Breast epithelium (tissue), 4 donors: ENCODE measurements around the gene CLNK. TPM values are rescaled to one million over a fixed set of nuclear protein-coding genes. Genes with fewer than 3 reads are reported as not detected.

ENCODE experiments used
- DNase-seq, 2 donors: peaks; one replicate each; pipeline ENCODE4 v3.0.0-alpha.2; 2019; ENCODE audit warnings: low spot score in 2 of 2
- H3K27ac ChIP-seq, 2 donors: fragments of 200-600 bp; sonication (generic) in 1 of 2; one replicate each; pipeline ENCODE4 v1.5.1; 2016 to 2019; ENCODE audit warnings: mild to moderate bottlenecking in 1 of 2
- H3K27me3 ChIP-seq, 2 donors: fragments of 200-600 bp; sonication (generic) in 1 of 2; one replicate each; pipeline versions ENCODE4 v1.5.1 to v1.6.0; 2017 to 2019; ENCODE audit warnings: control low read depth in 1 of 2, mild to moderate bottlenecking in 1 of 2
- H3K36me3 ChIP-seq: fragments of 200-600 bp; one replicate; pipeline ENCODE4 v1.5.1; 2019
- H3K4me1 ChIP-seq, 2 donors: fragments of 200-600 bp; sonication (generic); one replicate each; pipeline ENCODE4 v1.5.1; 2016 to 2019; ENCODE audit warnings: control low read depth in 1 of 2
- H3K4me3 ChIP-seq, 3 donors: fragments of 200-600 bp; sonication (generic); 1 replicate in 2 of 3; 2 replicates in 1 of 3; pipeline ENCODE4 v1.5.1; 2016 to 2019; ENCODE audit warnings: mild to moderate bottlenecking in 3 of 3, moderate library complexity in 2 of 3
- H3K9me3 ChIP-seq, 2 donors: fragments of 200-600 bp; sonication (generic) in 1 of 2; one replicate each; pipeline ENCODE4 v1.5.1; 2016 to 2019; ENCODE audit warnings: control low read depth in 1 of 2
- POLR2A ChIP-seq: fragments of 450-650 bp; IDR thresholded peaks from one replicate; pipeline ENCODE4 v1.6.1; 2016; ENCODE audit warnings: antibody characterized with exemption, mild to moderate bottlenecking, moderate library complexity
- POLR2AphosphoS5 ChIP-seq, 3 donors: sonication (generic); formaldehyde crosslinking; IDR thresholded peaks; one replicate each; pipeline ENCODE4 v1.6.1; 2017; ENCODE audit warnings: antibody characterized with exemption in 3 of 3
- intact Hi-C: fragments of 100-400 bp; cut with DNase I; formaldehyde crosslinking; loops from one replicate; pipeline ENCODE4 v1.15.1; 2023; ENCODE audit warnings: low total_unique reads
- total RNA-seq, 3 donors: library from RNA; depleted of rRNA; stranded (reverse); fragments of >200 nt; gene quantifications; one replicate each; pipeline ENCODE4 v1.1.0, GENCODE V29; 2016
- TF ChIP-seq, protein P1 (sequence below), 3 donors: fragments of 450-650 bp; IDR thresholded peaks; one replicate each; pipeline ENCODE4 v1.5.1; 2016 to 2017; ENCODE audit warnings: antibody characterized with exemption in 3 of 3, mild to moderate bottlenecking in 3 of 3, moderate library complexity in 3 of 3

The CLNK gene
- total RNA-seq, 3 donors from 2014 or later = under 0.01 TPM; not detected in 2

DNA sequence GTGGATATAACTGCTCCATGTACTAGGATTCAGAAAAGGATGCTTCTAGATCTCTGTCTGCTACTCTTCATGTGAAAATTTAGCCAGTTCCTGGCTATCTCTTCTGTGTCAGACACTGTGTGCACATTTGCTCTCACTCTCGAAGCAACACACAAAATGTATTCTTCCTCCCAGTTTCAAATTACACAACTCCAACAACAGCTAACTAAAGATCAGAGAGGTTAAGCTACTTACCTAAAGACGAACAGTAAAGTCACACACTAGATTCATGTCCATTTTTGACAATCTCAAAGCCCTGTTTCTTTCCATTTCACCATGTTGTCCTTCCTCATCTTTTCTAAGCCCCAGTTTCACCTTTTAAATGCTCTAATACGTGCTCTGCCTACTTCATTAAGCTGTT is 2.2 kb downstream of the CLNK start:
- no peaks in the 10 kb centered on the region for H3K27me3 ChIP-seq
- intact Hi-C loops = no loop called here
- no peaks in the 10 kb centered on the region for H3K4me1 ChIP-seq
- no peak overlapping the region for H3K27ac ChIP-seq
- H3K4me3 ChIP-seq = no peak overlapping the region
- no peaks in the 10 kb centered on the region for H3K9me3 ChIP-seq
- DNase-seq = no peak
- TF ChIP-seq POLR2AphosphoS5 (IDR thresholded peaks at IDR 0.05) (no peak), POLR2A (no peak)
- TF ChIP-seq, protein P1, sequence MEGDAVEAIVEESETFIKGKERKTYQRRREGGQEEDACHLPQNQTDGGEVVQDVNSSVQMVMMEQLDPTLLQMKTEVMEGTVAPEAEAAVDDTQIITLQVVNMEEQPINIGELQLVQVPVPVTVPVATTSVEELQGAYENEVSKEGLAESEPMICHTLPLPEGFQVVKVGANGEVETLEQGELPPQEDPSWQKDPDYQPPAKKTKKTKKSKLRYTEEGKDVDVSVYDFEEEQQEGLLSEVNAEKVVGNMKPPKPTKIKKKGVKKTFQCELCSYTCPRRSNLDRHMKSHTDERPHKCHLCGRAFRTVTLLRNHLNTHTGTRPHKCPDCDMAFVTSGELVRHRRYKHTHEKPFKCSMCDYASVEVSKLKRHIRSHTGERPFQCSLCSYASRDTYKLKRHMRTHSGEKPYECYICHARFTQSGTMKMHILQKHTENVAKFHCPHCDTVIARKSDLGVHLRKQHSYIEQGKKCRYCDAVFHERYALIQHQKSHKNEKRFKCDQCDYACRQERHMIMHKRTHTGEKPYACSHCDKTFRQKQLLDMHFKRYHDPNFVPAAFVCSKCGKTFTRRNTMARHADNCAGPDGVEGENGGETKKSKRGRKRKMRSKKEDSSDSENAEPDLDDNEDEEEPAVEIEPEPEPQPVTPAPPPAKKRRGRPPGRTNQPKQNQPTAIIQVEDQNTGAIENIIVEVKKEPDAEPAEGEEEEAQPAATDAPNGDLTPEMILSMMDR (IDR thresholded peaks at IDR 0.05) = no peak
- no peaks in the 10 kb centered on the region for H3K36me3 ChIP-seq

DNA sequence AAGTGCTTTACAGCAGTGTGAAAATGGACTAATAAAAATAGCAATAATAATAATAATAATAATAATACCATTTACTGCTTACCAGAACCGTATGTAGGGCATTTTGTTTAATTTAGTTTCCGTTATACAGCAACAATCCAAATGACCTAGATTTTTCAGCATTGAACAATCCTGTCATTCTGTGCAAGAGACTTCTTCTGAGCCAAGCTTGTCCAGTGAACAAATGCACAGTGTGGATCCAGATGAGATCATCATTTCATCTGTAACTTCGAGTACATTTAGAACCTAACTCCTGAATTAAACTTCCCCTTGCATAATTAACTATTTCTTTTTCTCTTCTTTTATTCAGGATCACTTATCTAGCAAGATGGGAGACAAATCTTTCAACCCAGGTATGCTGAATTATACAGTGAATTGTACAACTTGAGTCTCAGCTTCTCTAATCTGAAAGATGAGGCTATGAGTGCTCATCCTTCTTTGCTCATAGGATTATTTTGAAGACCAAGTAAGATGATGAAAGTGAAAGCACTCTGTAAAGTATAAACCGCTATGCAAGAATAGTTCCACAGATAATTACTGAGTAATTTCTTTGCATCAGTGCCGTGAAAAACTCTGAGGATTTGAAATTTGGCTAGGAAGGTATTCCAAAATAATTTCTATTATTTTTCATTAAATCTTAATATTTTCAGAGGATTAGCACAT is 6.6 kb downstream of the CLNK start:
- Histone ChIP-seq H3K36me3 (no peaks in the 10 kb centered on the region), H3K27me3 (no peaks in the 10 kb centered on the region), H3K4me3 (no peak overlapping the region), H3K4me1 (no peaks in the 10 kb centered on the region), H3K9me3 (no peaks in the 10 kb centered on the region), H3K27ac (no peak overlapping the region)
- intact Hi-C loops = no loop called here
- TF ChIP-seq, protein P1 (IDR thresholded peaks at IDR 0.05) = no peak
- TF ChIP-seq POLR2AphosphoS5 (IDR thresholded peaks at IDR 0.05) (no peak), POLR2A (no peak)
- no peak for DNase-seq

DNA sequence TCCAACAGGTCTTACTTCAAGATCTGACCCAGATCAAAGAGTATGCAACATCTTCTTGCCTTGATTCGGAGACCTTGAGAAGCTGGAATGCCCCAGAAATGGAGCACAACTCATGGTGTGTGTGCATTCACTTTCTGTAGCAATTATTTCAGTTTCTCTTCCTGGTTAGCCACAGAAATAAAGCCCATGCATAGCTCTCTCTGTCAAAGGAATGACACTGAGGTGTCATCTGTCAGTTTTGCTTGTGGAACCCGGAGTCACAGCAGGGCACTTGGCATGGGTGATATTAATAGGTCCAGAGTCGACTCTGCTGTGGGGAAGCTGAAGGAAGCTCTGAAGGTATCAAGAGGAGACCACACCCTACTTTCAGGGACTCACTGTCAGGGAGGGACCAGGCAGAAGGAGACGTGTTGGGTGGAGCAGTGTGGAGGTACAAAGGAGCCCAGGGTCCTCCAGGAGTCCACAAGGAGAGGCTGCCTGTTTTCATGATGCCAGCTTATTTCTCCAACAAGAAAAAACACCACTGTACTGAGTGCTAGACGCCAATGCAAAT is 10.7 kb downstream of the CLNK start:
- TF ChIP-seq, protein P1 (IDR thresholded peaks at IDR 0.05) = no peak
- TF ChIP-seq POLR2A (no peak), POLR2AphosphoS5 (IDR thresholded peaks at IDR 0.05) (no peak)
- intact Hi-C loops = no loop called here

DNA sequence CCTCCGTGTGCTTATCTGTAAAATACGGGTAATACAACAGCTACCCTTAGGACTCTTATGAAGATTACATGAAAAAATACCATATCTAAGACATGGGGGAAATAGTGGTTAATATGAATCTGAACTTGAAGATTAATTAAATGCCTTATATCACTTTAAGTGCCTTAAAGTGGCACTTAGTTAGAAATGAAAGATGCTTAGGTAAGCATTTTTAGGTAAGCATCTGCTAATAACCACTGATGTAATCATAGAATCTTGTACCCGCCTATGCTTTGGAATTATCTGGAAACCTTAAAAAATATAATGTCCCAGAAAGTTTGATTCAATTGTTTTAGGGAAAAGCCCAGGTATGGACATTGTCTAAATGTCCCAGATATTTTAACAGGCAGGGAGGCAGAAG is 12.2 kb downstream of the CLNK start:
- no peaks in the 10 kb centered on the region for H3K36me3 ChIP-seq
- no peaks in the 10 kb centered on the region for H3K4me1 ChIP-seq
- H3K9me3 ChIP-seq = no peaks in the 10 kb centered on the region
- intact Hi-C loops = no loop called here
- H3K27me3 ChIP-seq = no peaks in the 10 kb centered on the region
- TF ChIP-seq, protein P1 (IDR thresholded peaks at IDR 0.05) = no peak
- TF ChIP-seq POLR2AphosphoS5 (IDR thresholded peaks at IDR 0.05) = no peak
- TF ChIP-seq POLR2A = no peak
- DNase-seq = no peak
- H3K4me3 ChIP-seq = no peak overlapping the region
- no peak overlapping the region for H3K27ac ChIP-seq

More for the DNA sequence above, 10.7 kb downstream of the CLNK start:
- H3K36me3 ChIP-seq = no peaks in the 10 kb centered on the region
- no peaks in the 10 kb centered on the region for H3K4me1 ChIP-seq
- DNase-seq = no peak
- no peak overlapping the region for H3K4me3 ChIP-seq
- no peaks in the 10 kb centered on the region for H3K27me3 ChIP-seq
- H3K9me3 ChIP-seq = no peaks in the 10 kb centered on the region
- no peak overlapping the region for H3K27ac ChIP-seq

DNA sequence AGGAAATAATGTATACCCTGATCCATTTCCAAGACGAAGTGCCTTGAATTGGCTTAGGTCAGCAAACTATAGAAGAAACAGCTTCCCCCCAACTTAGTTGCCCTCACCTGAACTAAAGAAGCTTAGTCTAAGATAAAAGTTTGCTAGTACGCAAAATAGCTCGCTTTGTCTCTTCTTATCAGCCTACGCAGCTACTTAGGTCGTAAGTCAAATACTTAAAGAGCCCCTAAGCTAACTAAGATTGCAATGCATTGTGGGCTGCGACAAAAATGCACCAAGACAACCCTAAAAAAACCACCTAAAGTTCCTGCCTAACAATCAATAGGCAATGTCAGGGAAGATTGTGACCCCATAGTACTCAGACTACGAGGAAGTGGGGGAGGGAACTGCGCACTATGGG is 12.8 kb downstream of the CLNK start:
- no peak for DNase-seq
- Histone ChIP-seq H3K27me3 (no peaks in the 10 kb centered on the region), H3K9me3 (no peaks in the 10 kb centered on the region), H3K4me3 (no peak overlapping the region), H3K4me1 (no peaks in the 10 kb centered on the region), H3K27ac (no peak overlapping the region), H3K36me3 (no peaks in the 10 kb centered on the region)
- intact Hi-C loops = no loop called here
- TF ChIP-seq, protein P1 (IDR thresholded peaks at IDR 0.05) = no peak
- TF ChIP-seq POLR2A (no peak), POLR2AphosphoS5 (IDR thresholded peaks at IDR 0.05) (no peak)
